ENCODE data around the gene SAMD4B. TPM values are rescaled to one million over a fixed set of nuclear protein-coding genes. Genes with fewer than 3 reads are reported as not detected.

The SAMD4B gene
- total RNA-seq, 2 donors from 2014 or later, result 41.5 to 77.8 TPM

GRCh38 chr19:39310558-39311311 lies 31.5 kb upstream of the SAMD4B start:
- no peak for ATAC-seq

GRCh38 chr19:39314016-39314728 lies 28.0 kb upstream of the SAMD4B start:
- intact Hi-C loops (cut with DNase I), result no loop called here
- Histone ChIP-seq H3K27ac (no peak overlapping the region), H3K4me3 (no peak overlapping the region), H3K36me3 (replicated peaks in 1 of 2; ENCODE audit: insufficient read depth in 1 of 2, low read depth in 2 of 2) (no peaks in the 10 kb centered on the region), H3K27me3 (no peaks in the 10 kb centered on the region), H3K4me1 (peaks cover under 1% of the 10 kb centered on the region), H3K9me3 (no peaks in the 10 kb centered on the region)
- DNase-seq, result no peak
- no peak for ATAC-seq
- no peak for TF ChIP-seq CTCF (IDR thresholded peaks at IDR 0.05)
- no peak for TF ChIP-seq POLR2A (IDR thresholded peaks at IDR 0.05)
- WGBS, 2 donors, result 95 to 97% methylated on average over 37 to 58 of the region's 64 CpGs

More at GRCh38 chr19:39310558-39311311, 31.5 kb upstream of the SAMD4B start:
- DNase-seq, result no peak
- H3K36me3 ChIP-seq (replicated peaks in 1 of 2; ENCODE audit: insufficient read depth in 1 of 2, low read depth in 2 of 2), result no peaks in the 10 kb centered on the region
- H3K27me3 ChIP-seq, result no peaks in the 10 kb centered on the region
- H3K9me3 ChIP-seq, result no peaks in the 10 kb centered on the region
- TF ChIP-seq POLR2A (IDR thresholded peaks at IDR 0.05) (no peak), CTCF (IDR thresholded peaks at IDR 0.05) (no peak)
- H3K27ac ChIP-seq, result no peak overlapping the region
- H3K4me1 ChIP-seq, result peaks cover 8% of the 10 kb centered on the region
- 65 to 78% methylated on average over 9 to 11 of the region's 11 CpGs for WGBS, 2 donors
- no peak overlapping the region for H3K4me3 ChIP-seq
- intact Hi-C loops (cut with DNase I), result no loop called here

- Histone ChIP-seq H3K36me3 (replicated peaks in 1 of 2; ENCODE audit: insufficient read depth in 1 of 2, low read depth in 2 of 2) (no peaks in the 10 kb centered on the region), H3K4me3 (no peak overlapping the region), H3K27ac (no peak overlapping the region), H3K9me3 (no peaks in the 10 kb centered on the region), H3K4me1 (peaks cover 12% of the 10 kb centered on the region), H3K27me3 (no peaks in the 10 kb centered on the region)
- 92 to 100% methylated on average over 1 of the region's 1 CpG for WGBS, 2 donors
- ATAC-seq, result no peak
- DNase-seq, result no peak
- intact Hi-C loops (cut with DNase I), result loop anchor here (5.0 kb wide), 1 partner anchor 199 kb away; no protein-coding TSS in a partner anchor
- TF ChIP-seq CTCF (IDR thresholded peaks at IDR 0.05) (no peak), POLR2A (IDR thresholded peaks at IDR 0.05) (no peak)
These were observed 26.3 kb upstream of the SAMD4B start for GRCh38 chr19:39315933-39316332.

GRCh38 chr19:39316627-39317321 lies 25.4 kb upstream of the SAMD4B start:
- peaks cover 12% of the 10 kb centered on the region for H3K4me1 ChIP-seq
- H3K27me3 ChIP-seq, result no peaks in the 10 kb centered on the region
- no peak for TF ChIP-seq POLR2A (IDR thresholded peaks at IDR 0.05)
- TF ChIP-seq CTCF (IDR thresholded peaks at IDR 0.05), result no peak
- ATAC-seq, result no peak
- H3K36me3 ChIP-seq (replicated peaks in 1 of 2; ENCODE audit: insufficient read depth in 1 of 2, low read depth in 2 of 2), result no peaks in the 10 kb centered on the region
- intact Hi-C loops (cut with DNase I), result loop anchor here (5.0 kb wide), 1 partner anchor 199 kb away; no protein-coding TSS in a partner anchor
- no peak overlapping the region for H3K27ac ChIP-seq
- H3K9me3 ChIP-seq, result no peaks in the 10 kb centered on the region
- H3K4me3 ChIP-seq, result no peak overlapping the region
- no peak for DNase-seq
- 92 to 95% methylated on average over 12 of the region's 12 CpGs for WGBS, 2 donors

Data from body of pancreas (tissue), 4 donors.